Activated CD4-positive, CD25-positive, alpha-beta regulatory T cell (primary cell): ENCODE data around the gene CFAP100.

Experiments used
- DNase-seq, 4 experiments: peaks; one replicate each; lab custom pipeline; 2025; lab: John Stamatoyannopoulos, UW

Gene CFAP100

GRCh38 chr3:126402666-126403302 is 8.1 kb downstream of the CFAP100 start:
- DNase-seq, result no peak

DNA sequence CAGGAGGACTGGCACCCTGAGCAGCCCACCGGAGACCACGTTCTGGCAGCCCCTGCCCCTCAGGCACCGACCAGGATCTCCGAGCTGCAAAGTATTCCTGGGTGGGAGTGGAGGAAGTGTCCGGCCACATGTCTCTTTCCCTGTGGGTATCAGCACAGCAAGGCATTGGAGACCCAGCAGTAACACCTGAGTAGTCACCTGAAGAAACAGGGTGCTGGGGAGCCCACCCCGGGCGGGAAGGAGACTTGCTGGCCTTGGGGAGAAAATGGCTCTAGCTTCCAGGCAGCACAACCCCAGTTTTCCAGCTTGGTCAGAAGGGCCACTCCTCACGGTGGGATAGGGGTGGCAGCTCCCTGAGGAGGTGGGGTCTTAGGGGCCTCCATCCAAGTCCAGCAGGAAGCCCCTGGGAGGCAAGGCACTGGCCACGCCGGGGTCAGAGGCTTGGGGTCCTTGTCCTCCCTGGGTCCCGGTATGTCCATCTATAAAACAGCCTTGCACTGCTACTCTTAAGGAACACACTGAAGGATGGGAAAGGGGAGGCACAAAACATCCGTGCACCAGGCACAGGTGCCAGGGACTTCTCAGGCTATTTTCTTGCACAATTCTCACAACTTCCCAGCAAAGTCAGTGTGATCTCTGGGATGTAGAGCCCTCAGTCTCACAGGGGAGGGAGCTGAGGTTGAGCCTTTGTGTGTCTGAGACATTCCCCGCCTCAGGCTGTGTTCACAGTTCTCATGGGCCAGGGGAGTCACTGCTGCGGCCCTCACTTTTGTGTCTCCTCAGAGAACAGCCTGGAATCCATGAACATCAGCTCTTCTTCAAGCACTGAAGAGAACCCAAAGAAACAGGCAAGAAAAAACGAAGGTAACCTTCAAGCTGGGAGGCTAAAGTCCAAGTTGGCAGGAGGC is 11.9 kb downstream of the CFAP100 start:
- DNase-seq, result no peak

DNA sequence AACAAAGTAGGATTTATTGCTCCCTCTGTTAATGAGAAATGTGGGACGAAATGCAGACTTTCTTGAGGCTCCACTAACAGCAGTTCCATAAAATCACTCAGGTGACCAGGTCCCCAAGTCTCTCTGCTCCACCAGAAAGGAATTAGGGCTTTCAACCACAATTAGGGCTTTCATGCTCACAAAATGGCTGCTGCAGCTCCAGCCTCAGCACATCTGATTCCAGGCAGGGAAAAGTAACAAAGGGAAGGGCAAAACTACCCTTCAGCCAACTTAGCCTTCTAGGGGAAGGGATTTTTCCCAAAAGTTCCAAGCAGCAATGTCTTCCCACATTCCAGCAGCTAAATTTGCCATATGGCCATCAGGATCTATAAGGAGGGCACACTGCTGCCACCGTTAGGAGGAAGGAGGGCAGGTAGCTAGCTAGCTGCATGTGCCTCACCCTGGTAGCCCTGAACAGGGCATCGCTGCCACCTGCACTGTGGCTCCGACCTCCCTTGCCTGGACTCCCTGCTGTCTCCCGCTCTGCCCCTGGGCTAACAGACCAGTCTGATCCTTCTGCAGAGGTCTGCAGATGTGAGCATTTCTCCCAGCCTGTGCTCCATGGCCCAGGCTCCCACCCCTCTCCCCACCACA is 12.8 kb downstream of the CFAP100 start:
- DNase-seq, result no peak

DNA sequence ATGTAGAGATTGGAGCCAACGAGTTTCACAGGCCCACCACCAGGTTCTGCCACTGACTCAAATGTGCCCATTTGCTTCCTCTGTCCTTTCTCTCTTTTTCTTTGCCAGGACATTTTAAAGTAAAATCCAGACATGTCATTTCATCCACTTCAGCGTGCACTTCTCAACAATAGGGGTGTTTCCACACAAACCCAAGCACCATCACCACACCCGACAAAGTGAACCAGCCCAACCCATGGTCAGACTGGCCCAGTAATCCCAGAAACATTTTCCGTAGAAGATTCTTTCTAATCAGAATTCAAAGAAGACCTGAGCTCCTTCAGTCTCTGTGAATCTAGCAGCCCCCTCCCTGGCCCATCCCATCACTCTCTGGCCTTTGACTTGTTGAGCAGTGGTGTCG is 13.4 kb downstream of the CFAP100 start:
- DNase-seq, result no peak

- DNase-seq, result no peak
These were observed 18.4 kb downstream of the CFAP100 start for GRCh38 chr3:126412841-126413692.

- DNase-seq, result no peak
These were observed 19.0 kb downstream of the CFAP100 start for GRCh38 chr3:126413693-126414080.

DNA sequence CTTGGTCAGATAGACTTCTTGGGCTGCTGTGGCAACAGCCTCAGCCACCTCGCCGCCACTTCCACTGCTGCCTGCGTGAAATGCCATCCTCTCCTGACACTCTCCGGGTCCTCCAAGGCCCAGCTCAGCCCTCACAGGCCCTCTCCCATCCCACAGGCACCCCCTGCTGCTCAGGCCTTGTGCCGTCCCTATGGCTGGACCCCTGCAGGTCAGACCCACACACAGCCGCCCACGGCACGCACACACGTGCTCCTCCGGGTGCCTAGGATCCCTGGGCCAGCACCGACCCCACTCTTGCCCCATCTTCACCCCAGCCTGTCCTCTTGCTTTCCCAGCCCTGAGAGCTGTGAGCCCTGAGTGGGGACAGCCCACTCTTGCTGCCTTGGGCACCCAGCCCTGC is 19.7 kb downstream of the CFAP100 start:
- no peak for DNase-seq

DNA sequence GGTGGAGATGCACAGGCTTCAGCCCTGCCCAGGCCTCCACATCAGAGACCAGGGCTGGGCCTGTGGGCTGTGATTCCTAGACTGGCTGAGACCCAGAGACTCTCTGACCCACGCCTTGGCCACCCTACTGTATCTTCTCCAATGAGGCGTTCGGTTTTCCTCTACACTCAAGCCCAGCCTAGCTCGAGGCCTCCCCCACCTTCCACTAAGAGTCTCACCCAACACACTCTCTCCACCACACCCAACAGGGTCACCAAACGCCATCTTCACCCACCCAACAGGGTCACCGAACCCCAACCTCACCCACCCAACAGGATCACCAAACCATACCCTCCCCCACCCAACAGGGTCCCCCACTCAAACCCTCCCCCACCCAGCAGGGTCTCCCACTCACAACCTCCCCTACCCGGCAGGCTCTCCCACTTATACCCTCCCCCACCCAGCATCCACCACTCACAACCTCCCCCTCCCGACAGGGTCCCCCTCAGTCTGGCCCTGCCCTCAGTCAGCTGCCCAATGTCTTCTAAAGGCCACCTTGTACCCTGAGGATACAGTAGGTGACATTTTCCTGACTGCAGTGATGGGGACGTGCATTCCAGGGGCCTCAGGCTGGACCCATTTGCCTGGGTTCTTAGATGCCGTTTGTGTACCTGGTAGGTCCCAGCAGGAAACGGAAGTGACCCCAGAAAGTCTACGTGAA is 20.4 kb downstream of the CFAP100 start:
- DNase-seq, result no peak

- DNase-seq, result no peak
These were observed 21.2 kb downstream of the CFAP100 start for GRCh38 chr3:126415661-126416591.

DNA sequence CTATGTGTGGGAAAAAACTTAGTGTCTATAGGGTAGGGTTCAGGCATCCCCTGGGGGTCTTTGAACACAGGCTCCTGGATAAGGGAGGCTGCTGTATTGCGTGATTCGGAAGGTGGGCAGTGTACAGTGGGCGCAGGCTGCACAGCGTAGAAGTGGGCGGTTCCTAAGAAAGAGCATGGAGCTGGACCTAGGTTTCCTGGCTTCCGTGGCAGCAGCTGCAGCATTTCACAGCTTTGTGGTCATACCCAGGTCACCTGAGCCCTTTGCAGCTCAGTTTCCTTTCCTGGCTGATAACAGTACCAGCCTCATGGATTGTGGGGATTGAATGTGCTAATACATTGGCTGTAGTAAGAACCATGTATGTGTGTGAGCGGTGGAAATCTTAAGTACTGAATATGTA is 22.2 kb downstream of the CFAP100 start:
- DNase-seq, result no peak

GRCh38 chr3:126417515-126417914 is 22.8 kb downstream of the CFAP100 start:
- no peak for DNase-seq

- DNase-seq, result no peak
These were observed 23.3 kb downstream of the CFAP100 start for GRCh38 chr3:126417981-126418530.

GRCh38 chr3:126418661-126419131 is 24.0 kb downstream of the CFAP100 start:
- DNase-seq, result no peak

GRCh38 chr3:126419151-126419703 is 24.5 kb downstream of the CFAP100 start:
- no peak for DNase-seq

DNA sequence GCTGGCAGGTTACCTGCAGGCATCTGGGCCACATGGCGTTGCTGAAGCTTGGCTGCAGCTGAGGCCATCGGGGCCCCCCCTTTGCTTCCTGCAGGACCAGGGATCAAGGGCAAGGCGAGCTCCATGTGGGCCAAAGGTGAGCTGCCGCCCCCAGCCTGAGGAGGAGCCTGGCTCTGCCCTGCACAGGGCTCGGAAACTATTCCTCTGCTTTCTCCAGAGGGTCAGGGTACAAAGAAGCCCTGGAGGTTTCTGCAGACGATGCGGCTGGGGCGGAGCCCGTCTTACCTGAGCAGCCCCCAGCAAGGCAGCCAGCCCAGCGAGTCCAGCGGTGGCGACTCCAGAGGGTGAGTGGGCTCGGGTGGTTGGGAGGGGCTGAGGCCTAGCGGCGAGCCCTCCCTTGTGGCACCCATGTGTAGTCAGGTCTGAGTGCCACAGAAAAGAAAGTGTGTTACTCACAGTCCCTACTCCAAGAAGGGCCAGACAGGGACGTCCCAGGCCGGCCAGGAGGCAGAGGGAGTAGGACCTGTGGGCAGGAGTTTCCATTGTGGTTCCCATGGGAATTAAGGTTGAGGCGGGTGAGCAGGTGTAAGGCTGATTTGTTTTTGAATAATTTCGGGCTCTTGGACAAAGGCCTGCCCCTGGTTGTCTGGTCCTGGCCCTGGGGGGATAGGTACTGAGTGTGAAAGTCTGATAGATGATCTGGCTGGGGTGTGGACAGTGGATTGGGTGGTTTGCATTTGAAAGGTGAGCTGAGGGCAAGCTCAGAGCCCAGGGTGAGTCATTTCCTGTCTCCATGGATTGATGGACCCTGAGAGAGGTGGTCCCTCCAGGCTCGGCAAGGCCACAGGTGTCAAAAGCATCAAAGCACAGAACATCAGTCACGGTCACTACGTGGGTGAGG is 25.4 kb downstream of the CFAP100 start:
- DNase-seq, result no peak

GRCh38 chr3:126421573-126422119 is 26.9 kb downstream of the CFAP100 start:
- no peak for DNase-seq

GRCh38 chr3:126422121-126422520 is 27.4 kb downstream of the CFAP100 start:
- no peak for DNase-seq

- DNase-seq, result no peak
These were observed 27.9 kb downstream of the CFAP100 start for GRCh38 chr3:126422571-126423091.
